Loucy (cell line): ENCODE measurements around the gene FAM222A.
"Not testable (repeated sequence)": the region's sequence is repeated elsewhere in the genome, so short reads cannot be mapped to it uniquely, and the experiment has no call there.

Experiments used
- CTCF ChIP-seq: fragments of 200-600 bp; sonication (generic); conservative IDR thresholded peaks from 2 replicates; pipeline ENCODE4 v1.5.1; 2014; ENCODE audit warnings: mild to moderate bottlenecking, antibody characterized with exemption, low read length
- EZH2phosphoT487 ChIP-seq: fragments of 200-600 bp; IDR thresholded peaks from 2 replicates; pipeline ENCODE4 v1.6.1; 2018; ENCODE audit warnings: antibody characterized with exemption, mild to moderate bottlenecking, moderate library complexity, borderline replicate concordance

- TF ChIP-seq CTCF, EZH2phosphoT487: not testable (repeated sequence)
Observed at GRCh38 chr12:109694629-109695028, 19.0 kb upstream of the FAM222A start.
